ENCODE results near the gene JAM2. TPM values are rescaled to one million over a fixed set of nuclear protein-coding genes. Genes with fewer than 3 reads are reported as not detected.

Gene JAM2, protein sequence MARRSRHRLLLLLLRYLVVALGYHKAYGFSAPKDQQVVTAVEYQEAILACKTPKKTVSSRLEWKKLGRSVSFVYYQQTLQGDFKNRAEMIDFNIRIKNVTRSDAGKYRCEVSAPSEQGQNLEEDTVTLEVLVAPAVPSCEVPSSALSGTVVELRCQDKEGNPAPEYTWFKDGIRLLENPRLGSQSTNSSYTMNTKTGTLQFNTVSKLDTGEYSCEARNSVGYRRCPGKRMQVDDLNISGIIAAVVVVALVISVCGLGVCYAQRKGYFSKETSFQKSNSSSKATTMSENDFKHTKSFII
- not detected in 5 replicates for total RNA-seq (2022; extraction: Qiagen RNA extraction; ENCODE audit: low read depth)

GRCh38 chr21:25638660-25639550, at the start of gene JAM2:
TSS of gene JAM2 (plus strand) at chr21:25639258. CDS start at chr21:25639822, 564 bp downstream.

DNA sequence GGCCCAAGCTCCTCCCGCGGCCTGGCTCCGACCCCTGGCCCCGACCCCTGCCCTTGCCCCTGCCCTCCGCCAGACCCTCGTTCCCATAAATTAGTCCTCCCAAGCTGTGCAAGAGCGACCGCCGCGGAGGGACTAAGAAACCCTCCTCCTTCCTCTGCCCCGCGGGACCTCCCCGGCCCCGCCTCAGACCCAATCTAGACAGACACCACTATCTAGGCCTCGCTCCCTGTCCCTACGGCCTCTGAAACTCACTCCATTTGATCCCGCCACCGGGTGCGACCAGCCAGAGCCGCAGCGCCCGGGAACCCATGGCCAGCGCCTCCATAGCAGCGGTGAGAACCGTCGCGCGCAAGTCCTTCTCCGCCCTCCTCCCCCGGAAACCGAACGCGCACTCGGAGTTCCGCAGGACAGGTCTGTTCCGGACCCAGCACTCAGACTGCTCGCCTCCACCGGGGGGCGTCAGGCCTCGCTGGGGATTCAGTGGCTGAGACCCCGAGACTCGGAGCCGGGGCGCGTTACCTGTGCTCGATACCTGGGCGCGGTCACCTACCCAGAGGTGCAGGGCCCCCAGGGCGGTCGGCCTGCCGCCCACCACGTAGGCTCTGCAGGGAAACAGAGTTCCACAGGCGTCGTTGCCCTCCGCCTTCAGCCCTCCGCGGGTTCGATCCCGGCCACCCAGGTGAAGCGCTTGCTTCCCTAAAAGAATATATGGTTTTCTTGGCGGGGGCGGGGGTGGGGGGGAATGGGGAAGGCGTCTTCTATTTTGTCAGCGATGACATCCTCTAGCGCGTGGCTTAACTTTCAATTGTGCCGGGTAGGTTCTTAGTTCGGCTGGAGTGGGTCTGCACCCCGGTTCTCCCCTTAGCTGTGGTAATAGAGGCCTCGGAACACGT, 31.7 kb upstream of the JAM2 start, which contains the start of gene MRPL39:
Gene MRPL39 (minus strand): TSS at position 331 of the 893 bp plus-strand sequence. CDS start 6 bp downstream, at position 325.

DNA sequence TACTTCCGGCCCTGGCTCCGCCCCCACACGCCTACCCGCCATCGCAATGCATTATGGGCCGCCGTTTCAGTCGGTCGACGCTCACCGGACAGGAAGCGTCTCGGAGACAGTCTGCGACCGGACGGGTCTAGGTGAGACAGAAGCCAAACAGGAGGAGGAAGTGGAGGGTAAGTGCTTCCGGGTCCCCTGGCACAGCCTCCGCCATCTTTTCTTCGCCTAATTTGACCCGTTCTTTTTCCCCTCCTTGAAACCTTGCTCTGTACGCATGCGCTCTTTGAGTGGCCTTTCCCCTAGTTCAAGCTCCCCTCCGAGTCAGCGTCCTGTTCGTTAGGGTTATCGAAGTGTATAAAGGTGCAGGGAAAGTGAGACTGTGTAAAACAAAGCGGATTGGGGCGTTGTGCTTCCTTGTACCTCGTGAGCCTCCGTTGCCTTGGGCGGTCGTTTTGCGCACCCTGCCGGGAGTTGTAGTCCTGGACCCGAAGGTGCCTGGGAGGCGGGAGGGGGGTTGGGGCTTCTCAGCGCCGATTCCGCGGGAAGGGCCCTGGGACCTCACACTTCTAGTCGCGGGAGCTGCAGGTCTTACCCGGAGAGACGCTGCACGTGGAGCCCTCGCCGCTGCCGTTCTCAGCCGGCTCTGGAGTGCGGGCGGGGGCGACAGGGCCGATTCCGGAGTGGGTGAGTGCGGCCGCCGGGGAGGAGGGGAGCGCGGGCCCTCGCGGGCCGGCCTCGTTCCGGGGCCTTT, 96.0 kb downstream of the JAM2 start, which contains the start of the genes ATP5PF and GABPA:
Gene ATP5PF (minus strand): TSS at position 1 of the 742 bp plus-strand sequence. CDS start 5,110 bp downstream, outside the sequence.
Gene GABPA (plus strand): TSS at position 69 of the 742 bp plus-strand sequence. CDS start 6,627 bp downstream, outside the sequence.

Other genes with a start within 250 kb of the JAM2 start
- 32.3 to 39.4 TPM (median 34.4 TPM) in 5 replicates for gene MRPL39, start 31.8 kb upstream of the JAM2 start, total RNA-seq (2022; extraction: Qiagen RNA extraction; ENCODE audit: low read depth)
- gene ATP5PF, start 95.6 kb downstream of the JAM2 start, total RNA-seq (2022; extraction: Qiagen RNA extraction; ENCODE audit: low read depth), result 210 to 244 TPM (median 229 TPM) in 5 replicates
- gene GABPA, start 95.7 kb downstream of the JAM2 start, total RNA-seq (2022; extraction: Qiagen RNA extraction; ENCODE audit: low read depth), result 4.5 to 8.2 TPM (median 7.2 TPM) in 5 replicates